HG03108 (cell line): ENCODE data around the gene BRD7.

Source experiments
- ATAC-seq: cut with Tn5 transposase; IDR thresholded peaks from one replicate; pipeline ENCODE4 v1.9.1; 2021; ENCODE audit warnings: moderate library complexity; ENCODE audit not compliant: unreplicated experiment

The BRD7 gene

GRCh38 chr16:50390371-50390771 lies 21.6 kb upstream of the BRD7 start:
- no peak for ATAC-seq

GRCh38 chr16:50389900-50390299 lies 21.1 kb upstream of the BRD7 start:
- ATAC-seq, result no peak

GRCh38 chr16:50388496-50388895 lies 19.7 kb upstream of the BRD7 start:
- no peak for ATAC-seq

GRCh38 chr16:50386774-50387173 lies 18.0 kb upstream of the BRD7 start:
- no peak for ATAC-seq

DNA sequence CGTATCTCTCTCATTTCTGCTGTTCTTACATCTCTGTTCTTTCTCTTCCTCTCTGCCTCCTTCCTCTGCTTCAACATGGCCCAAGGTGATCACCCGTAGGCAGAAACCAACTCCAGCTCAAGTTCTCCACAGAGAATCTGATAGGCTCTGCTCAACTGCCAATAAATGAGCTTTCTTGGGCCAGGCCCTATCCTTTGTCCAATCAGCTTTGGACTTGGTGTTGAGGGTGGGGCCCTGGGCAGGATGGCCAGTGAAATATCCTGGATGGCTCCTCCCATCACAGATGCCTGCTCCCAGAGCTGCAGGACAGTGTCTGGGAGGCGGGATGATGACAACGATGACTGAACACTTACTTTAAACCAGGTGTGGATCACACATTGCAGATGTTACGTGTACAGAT lies 17.4 kb upstream of the BRD7 start:
- ATAC-seq, result no peak

DNA sequence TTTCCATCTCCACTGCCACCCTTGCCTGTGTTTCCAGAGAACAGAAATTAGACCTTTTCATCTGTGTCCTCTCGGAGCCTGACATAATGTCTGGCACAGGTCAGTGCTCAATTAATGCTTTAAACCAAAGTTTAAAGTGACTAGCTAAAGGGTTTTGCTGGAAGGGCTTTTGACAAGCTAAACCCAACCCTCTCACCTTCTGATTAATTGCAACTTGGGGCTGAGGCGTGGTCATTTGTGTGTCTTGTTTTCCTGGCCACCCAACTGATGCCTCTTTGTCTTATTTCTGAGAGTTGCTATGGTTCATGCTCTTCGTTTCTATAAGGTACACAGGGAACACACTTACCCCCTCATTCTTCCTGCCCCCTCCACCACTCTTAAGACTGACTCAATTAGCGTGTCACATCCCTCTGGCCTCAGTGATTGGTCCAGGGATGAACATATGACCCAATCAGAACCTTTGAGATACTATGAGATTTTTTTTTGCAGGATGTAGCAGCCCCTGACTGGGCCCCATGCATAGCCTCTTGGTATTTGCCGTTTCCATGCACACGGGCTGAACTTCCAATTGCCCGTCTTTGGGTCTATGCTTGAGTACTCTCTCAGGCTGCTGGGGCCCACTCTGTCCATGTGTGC lies 15.8 kb upstream of the BRD7 start:
- ATAC-seq, result no peak

GRCh38 chr16:50381679-50382440 lies 13.1 kb upstream of the BRD7 start:
- ATAC-seq, result no peak

DNA sequence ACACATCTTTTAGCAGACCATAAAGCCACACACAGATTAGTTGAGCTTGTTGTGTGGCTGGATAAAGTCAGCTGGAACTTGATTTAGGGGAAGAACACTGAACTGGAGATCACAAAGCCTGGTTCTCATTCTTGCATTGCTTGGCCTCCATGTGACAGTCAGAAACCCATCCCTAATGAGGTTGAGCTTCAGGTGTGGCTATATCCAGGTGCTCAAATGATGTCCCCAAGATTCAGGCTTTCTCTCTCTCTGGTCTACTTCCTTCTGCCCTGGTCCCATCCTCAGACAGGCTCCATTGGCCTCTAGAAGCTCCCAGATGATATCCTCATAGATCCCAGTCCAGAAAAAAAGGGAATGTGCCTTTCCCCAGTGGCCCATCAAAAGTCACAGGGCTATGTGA lies 9.6 kb upstream of the BRD7 start:
- no peak for ATAC-seq

DNA sequence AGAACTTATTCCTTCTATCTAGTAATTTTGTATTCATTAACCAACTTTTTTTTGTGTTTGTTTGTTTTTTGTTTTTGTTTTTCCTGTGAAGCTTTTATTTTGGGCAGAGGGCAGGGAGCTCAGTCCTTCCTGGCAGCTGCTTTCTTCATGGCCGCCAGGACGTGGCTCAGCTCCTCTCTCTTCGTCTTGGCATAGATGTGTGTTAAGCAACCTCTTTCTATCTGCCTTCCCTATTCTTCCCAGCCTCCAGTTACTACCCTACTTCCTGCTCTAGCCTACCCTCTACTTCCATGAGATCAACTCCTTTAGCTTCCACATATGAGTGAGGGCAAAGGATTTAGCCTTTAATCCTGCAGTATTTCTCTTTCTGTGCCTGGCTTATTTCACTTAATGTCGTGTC lies 8.2 kb upstream of the BRD7 start:
- ATAC-seq, result no peak

GRCh38 chr16:50373780-50374179 lies 5.0 kb upstream of the BRD7 start:
- no peak for ATAC-seq

- no peak for ATAC-seq
These were observed 4.5 kb upstream of the BRD7 start for GRCh38 chr16:50373345-50373701.

DNA sequence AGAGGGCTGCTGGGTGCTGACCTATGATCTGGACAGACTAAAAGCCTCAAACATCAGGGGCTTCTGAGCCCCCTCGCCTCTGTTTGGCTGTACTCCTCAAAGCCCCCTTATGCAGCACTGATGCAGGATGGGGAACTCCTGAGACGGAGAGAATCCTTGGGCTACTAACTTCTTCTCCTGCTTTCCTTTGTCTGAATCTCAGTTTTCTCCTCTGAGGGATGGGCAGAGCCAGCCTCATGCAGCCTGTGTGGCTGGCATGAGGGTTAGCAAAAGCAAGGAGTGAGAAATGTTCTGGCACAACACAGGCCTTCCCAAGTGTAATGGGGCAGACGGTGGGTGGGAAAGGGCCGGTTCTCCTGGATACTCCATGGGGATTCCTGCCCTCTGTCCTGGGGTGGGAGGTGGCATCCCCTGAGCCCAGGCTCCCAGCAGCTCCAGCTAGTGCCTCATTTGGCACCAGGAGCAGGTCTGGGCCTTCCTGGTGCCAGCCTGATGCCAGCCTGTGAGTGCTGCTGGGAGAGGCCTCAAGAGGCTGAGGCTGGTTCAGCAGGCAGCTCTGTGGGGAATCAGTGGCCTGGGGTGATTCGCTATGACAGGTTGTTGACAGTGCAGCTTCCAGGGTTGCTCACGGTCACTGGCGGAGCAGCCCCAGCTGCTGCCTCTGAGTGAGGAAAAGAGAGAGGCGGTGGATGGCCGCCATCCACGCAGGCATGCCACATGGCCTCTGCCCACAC lies 4.0 kb upstream of the BRD7 start:
- no peak for ATAC-seq

DNA sequence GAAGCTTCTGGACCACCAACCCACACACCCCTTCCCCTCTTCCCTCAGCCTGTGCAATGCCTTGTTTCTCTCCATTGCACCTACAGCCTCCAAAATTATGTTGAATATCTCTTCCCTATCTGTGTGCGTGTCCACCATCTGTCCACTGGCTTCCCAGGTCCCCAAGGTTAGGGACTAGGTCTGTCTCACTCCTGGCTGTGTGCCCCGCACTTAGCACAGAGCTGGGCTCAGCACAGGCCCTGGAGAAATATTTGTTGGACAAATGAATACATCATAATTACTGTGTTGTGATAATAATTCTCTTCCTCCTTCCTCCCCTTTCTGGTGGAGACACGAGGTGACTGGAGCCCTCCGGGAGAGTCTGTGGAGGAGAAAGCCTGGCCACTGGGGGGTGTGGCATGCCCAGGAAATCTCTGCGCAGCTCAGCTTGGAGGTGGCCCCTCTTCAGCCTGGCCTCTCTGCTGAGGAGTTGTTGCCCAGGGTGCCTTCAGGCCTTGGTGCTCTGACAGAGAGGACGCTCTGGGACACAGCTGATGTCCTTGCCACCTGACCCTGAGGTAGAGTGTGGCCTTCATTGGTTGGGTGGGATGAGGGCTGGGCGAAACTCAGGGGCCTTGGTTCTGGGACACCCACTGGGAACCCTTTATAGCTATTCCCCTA lies 3.3 kb upstream of the BRD7 start:
- ATAC-seq, result no peak

DNA sequence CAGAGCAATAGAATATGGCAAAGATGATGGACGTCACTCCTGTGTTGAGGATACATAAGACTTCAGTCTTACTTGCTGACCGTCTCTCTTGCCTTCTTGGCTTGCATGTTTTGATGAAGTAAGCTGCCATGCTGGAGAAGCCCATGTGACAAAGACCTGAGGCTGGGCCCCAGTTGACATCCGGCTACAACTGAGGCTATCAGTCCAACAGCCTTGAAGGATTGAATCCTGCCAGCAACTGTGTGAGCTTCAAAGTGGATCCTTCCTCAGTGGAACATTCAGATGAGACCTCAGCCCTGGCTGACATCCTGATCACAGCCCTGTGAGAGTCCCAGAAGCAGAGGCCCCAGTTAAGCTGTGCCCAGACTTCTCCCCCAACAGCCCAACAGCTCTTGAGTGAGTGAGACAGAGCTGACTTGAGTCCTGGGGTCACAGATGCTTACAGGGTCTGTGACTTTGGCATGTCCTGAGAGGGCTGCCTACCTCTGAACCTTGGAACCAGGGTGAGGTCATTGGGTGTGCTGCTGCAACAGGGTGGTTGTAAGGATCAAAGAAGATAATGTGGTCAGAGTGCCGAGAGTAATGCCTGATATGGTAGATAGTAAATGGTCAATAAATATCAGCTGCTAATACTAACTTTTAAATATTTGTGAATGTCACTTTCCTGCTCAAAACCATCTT lies 2.4 kb upstream of the BRD7 start:
- no peak for ATAC-seq

DNA sequence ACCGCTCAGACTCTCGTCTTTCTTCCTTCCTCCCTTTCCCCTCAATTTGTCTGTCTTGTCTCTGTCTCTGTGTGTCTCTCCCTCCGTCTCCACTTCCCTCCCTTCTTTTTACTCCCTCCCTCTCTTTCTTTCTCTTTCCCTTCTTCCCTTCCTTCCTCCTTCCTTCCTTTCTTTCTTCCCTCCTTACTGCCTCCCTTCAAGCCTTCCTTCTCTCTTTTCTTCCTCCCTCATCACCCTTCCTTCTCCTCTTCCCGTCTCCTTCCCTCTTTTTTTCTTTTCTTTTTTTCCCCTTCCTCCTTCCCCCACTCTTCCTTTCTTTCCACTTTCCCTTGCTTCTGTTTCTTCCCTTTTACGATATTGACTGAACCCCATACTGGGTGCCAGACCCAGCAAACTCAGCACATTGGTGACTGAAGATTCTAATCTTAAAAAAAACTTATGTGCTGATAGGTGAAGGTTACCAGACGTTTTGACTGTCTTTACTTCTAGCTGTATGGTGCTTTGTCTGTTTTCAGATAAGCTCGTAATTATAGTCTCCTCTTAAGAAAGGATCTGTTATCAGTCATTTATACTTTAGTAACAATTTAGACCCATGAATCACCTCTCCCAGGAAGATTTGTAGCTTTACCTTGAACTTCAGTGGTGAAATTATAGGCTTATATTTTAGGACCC lies 481 bp upstream of the BRD7 start:
- no peak for ATAC-seq

- ATAC-seq, result no peak
These were observed 895 bp downstream of the BRD7 start for GRCh38 chr16:50367777-50368409.

DNA sequence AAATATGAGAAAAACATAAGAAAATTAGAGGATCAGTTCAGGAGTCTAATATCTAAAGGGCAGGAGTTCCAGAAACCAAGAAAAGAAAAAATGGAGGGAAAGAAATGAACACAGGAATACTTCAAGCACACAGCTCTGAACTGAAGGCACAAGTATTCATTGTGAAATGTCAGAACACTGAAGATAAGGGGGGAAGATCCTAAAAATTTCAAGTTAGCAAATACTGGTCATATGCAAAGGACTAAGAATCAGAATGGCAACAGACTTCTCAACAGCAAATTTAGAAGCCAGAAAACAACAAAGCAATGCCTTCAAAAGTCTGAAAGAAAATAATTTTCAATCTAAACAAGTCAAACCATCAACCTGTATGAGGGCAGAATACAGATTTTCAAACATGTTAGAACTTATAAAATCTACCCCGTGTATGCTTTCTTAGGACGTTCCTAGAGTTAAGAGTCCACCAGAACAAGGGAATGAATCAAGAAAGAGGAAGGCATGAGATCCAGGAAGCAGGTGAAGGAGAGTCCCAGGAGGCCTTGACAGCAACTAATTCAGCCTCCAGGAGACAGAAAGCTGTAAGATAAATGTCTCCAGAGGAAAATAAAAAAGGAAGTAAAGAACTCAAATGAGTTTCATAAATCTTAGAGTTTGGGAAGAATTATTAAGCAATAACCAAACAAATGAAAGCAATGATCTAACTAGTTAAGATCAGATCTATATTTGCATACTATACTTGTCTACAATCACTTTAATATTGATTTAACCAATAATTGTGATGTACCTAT lies 2.8 kb downstream of the BRD7 start:
- no peak for ATAC-seq

DNA sequence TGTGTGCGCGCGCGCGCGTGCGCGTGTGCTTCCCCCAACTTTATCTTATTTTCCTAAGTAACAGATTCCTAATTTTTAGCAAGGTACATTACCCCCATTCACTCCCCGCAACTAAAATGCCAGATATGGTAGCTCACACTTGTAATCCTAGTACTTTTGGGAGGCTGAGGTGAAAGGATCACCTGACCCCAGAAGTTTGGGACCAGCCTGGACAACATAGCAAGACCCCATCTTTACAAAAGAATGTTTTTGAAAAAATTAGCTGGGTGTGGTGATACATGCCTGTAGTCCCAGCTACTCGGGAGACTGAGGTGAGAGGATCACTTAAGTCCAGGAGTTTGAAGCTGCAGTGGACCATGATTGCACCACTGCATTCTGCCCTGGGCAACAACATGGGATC lies 5.1 kb downstream of the BRD7 start:
- no peak for ATAC-seq

DNA sequence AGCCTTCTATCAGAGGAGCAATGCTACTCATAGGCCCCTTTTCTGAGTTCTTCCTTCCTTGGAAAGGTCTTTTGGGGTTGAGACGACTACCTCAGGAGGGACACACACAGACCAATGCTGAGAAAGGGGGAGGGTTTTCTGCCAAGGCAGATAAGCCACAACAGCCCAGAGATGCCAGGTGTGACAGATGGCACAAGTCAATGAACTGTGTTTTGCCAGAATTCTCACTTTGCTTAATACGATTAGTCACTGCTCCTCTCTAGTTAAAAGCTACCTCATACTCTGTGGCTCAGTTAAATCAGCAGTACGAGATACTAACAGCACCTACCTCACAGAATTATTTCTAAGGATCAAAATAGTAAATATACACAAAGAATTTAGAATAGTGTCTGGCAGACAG lies 8.0 kb downstream of the BRD7 start:
- no peak for ATAC-seq
